Neural progenitor cell (in vitro differentiated cells): Measurements from ENCODE around the gene ABCC9.

Experiments used
- CTCF ChIP-seq: fragments of 200-600 bp; sonication (generic); IDR thresholded peaks from 2 replicates; pipeline ENCODE4 v1.5.1; 2017; ENCODE audit warnings: antibody characterized with exemption, mild to moderate bottlenecking
- EZH2 ChIP-seq: fragments of 200-600 bp; sonication (generic); IDR thresholded peaks from 2 replicates; pipeline ENCODE4 v1.6.1; 2017; ENCODE audit warnings: antibody characterized with exemption, mild to moderate bottlenecking, moderate library complexity

GRCh38 chr12:21972055-21972454 is 30.8 kb upstream of the ABCC9 start:
- TF ChIP-seq CTCF (no peak), EZH2 (no peak)
